Measurements from ENCODE around the gene MIGA1. TPM values are rescaled to one million over a fixed set of nuclear protein-coding genes. Genes with fewer than 3 reads are reported as not detected.
"Not testable (repeated sequence)": the region's sequence is repeated elsewhere in the genome, so short reads cannot be mapped to it uniquely, and the experiment has no call there.

The MIGA1 gene, protein sequence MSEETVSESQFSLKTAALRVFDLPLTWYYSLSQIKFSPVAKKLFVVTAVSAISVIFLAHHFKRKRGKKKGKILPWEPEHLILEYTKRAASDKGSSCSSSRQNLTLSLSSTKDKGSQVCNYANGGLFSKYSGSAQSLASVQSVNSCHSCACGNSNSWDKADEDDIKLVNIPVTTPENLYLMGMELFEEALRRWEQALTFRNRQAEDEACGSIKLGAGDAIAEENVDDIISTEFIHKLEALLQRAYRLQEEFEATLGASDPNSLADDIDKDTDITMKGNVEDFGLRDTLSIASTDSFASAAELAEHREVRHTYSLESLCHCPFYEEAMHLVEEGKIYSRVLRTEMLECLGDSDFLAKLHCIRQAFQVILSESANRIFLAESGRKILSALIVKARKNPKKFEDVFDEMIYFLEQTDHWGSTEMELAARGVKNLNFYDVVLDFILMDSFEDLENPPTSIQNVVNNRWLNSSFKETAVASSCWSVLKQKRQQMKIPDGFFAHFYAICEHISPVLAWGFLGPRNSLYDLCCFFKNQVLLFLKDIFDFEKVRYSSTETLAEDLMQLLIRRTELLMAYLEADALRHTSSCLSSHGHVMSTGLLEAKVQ
- total RNA-seq: 10 to 100 TPM in 1 of 2 experiments, 1 to 10 TPM in 1; 9.9 to 10.7 TPM

DNA sequence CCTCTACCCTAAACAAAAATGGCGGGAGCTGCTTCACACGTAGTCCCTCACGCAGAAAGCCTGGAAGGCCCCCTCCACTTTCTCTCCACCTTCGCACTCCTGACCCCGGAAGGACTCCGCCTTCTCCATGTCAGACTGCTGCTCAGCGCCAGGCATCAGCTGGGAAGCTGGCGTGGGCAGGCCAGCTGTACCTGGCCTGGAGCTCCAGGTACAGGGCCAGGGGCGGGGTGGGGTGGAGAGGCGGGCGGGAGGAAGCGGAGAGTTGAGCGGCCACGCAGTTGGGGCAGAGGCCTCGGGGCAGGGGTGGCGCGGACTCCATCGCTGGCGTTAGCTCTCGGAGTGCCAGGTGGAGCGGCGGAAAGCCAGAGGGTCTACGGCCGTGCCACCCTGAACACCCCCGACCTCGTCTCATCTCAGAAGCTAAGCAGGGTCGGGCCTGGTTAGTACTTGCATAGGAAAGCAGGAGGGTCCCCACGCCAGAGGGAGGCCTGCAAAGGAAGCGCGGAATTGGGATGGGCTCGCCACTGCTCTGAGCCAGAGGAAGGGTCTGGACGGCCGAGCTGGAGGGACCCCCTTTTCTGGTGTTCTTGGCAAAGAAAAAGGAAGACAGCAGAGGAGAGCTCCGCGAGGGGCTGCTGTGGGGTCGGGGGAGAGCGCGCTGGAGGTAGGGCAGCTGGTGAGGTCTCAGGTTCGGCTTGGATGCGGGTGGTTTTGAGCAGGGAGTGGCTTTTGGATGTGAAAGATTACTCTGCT, at the start of gene MIGA1:
MIGA1 (plus strand) TSS at position 121 of the 753 bp plus-strand sequence. CDS start 3,604 bp downstream, outside the sequence.
- Mint-ChIP-seq H3K4me3 (peak within 1 kb of the TSS; percentile 89), H3K36me3 (ENCODE audit: low read depth) (peaks cover 20% of the 10 kb centered on the region), H3K27me3 (ENCODE audit: low read depth) (no peaks in the 10 kb centered on the region), H3K9me3 (ENCODE audit: insufficient read depth) (no peaks in the 10 kb centered on the region), H3K4me1 (ENCODE audit: low read depth) (peaks cover 34% of the 10 kb centered on the region), H3K27ac (peak within 1 kb of the TSS; percentile 78)
- ChIA-PET POLR2A (interaction anchor here (0.6 to 1.8 kb wide), 7 partner anchors 14 to 225 kb away, joined by 3 to 15 read pairs (median 9); partner anchors contain the start of genes DNAJB4, FUBP1, USP33 and ZZZ3), CTCF (interaction anchor here (0.9 to 1.2 kb wide), 3 partner anchors 21 to 96 kb away, joined by 3 to 6 read pairs (median 3); partner anchors contain the start of gene ZZZ3)
- ATAC-seq (peak; percentile 98), DNase-seq (peak; percentile 92)

DNA sequence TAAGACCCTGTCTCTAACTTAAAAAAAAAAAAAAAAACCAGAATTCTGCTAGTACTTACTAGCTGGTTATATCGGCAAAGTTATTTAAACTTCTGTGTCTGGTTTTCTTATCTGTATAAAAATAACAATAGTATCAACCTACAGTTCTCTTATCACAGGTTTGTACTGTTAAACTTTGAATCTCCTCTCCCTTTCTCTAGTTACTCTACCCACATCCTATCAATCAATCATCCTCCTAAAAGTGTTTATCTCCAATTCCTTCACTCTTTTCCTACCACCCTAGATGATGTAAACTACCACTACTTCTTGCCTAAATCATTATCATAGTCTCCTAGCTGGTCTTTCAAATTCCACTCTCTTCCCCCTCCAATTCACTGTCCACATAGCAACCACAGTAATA, 47.4 kb upstream of the MIGA1 start:
- ChIA-PET CTCF (no interaction called here), POLR2A (no interaction called here)
- H3K27ac Mint-ChIP-seq: no peak overlapping the region
- H3K9me3 Mint-ChIP-seq (ENCODE audit: insufficient read depth): no peaks in the 10 kb centered on the region
- DNase-seq (no peak), ATAC-seq (no peak)
- no peaks in the 10 kb centered on the region for H3K4me1 Mint-ChIP-seq (ENCODE audit: low read depth)
- H3K36me3 Mint-ChIP-seq (ENCODE audit: low read depth): peaks cover 28% of the 10 kb centered on the region
- H3K27me3 Mint-ChIP-seq (ENCODE audit: low read depth): no peaks in the 10 kb centered on the region
- no peak overlapping the region for H3K4me3 Mint-ChIP-seq

DNA sequence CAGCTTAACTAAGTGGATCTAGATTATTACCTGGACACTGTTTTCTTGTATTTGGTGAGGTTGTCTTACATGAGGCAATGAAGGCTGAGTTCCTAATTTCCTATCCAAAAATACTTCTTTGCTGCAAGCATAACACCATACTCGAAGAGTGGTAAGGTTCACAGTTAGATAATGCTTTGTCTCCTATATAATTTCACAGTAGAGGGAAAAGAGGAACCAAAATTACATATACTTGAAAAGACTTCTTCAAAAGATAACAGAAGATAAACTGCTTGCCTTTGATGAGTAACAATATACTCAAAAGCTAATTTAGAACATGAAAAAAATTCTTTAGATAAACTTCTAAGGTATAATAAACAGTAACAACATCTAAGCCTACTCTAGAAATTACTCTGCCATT, 40.2 kb upstream of the MIGA1 start:
- peaks cover 29% of the 10 kb centered on the region for H3K36me3 Mint-ChIP-seq (ENCODE audit: low read depth)
- H3K27ac Mint-ChIP-seq: no peak overlapping the region
- no peak for ATAC-seq
- no peaks in the 10 kb centered on the region for H3K27me3 Mint-ChIP-seq (ENCODE audit: low read depth)
- no peak for DNase-seq
- no peak overlapping the region for H3K4me3 Mint-ChIP-seq
- no peaks in the 10 kb centered on the region for H3K4me1 Mint-ChIP-seq (ENCODE audit: low read depth)
- H3K9me3 Mint-ChIP-seq (ENCODE audit: insufficient read depth): no peaks in the 10 kb centered on the region
- ChIA-PET CTCF (interaction anchor here (0.7 to 0.9 kb wide), 2 partner anchors 375 to 520 kb away, joined by 3 read pairs; partner anchors contain the start of gene PIGK), POLR2A (no interaction called here)

DNA sequence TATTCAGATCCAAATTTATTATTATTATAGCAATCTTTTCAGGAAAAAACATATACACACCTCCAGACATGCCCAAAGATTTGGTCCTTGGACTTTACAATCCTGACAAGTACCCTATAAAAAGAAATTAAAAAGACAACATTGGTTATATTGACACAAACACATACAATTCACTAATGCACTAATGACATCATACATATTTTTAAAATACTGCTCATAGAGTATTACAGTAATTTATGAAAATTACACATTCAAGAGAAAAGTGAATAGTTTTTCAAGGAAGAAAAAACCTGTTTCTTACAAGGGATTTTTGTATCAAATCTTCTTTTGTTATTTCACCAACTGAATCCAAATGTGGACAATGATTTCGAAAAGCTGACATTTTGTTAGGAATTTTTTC, 38.1 kb upstream of the MIGA1 start:
- DNase-seq: no peak
- H3K36me3 Mint-ChIP-seq (ENCODE audit: low read depth): peaks cover 32% of the 10 kb centered on the region
- CTCF ChIA-PET: no interaction called here

DNA sequence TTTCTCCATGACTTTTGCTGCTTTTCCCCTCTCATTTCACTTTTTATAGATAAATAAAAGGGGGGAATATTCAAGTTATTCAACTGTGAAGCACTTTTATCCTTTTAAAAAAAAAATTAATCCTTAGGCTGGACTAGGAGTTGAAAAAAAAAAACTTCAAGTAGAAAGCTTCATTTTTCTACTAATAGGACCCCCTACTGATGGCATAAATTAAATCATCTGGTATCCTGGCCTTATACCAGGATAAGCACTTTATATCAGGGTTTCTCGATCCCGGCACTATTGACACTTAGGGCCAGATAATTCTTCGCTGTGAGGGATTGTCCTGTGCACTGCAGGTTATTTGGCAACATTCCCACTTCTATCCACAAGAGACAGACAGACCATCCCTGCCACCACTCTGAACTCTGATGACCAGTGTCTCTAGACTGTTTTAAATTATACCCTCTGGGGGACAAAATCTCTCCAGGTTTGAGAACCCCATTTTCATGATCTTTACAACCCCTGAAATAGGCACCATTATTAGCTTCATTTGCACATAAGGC, 37.4 kb upstream of the MIGA1 start:
- ATAC-seq (no peak), DNase-seq (no peak)
- Mint-ChIP-seq H3K4me3 (no peak overlapping the region), H3K27ac (no peak overlapping the region), H3K36me3 (ENCODE audit: low read depth) (peaks cover 32% of the 10 kb centered on the region), H3K4me1 (ENCODE audit: low read depth) (no peaks in the 10 kb centered on the region), H3K27me3 (ENCODE audit: low read depth) (no peaks in the 10 kb centered on the region), H3K9me3 (ENCODE audit: insufficient read depth) (no peaks in the 10 kb centered on the region)
- ChIA-PET POLR2A (no interaction called here), CTCF (no interaction called here)

More for the DNA sequence above, 38.1 kb upstream of the MIGA1 start:
- H3K4me1 Mint-ChIP-seq (ENCODE audit: low read depth): no peaks in the 10 kb centered on the region
- no peaks in the 10 kb centered on the region for H3K9me3 Mint-ChIP-seq (ENCODE audit: insufficient read depth)
- ATAC-seq: no peak
- H3K27ac Mint-ChIP-seq: no peak overlapping the region
- no peak overlapping the region for H3K4me3 Mint-ChIP-seq
- POLR2A ChIA-PET: no interaction called here
- no peaks in the 10 kb centered on the region for H3K27me3 Mint-ChIP-seq (ENCODE audit: low read depth)

DNA sequence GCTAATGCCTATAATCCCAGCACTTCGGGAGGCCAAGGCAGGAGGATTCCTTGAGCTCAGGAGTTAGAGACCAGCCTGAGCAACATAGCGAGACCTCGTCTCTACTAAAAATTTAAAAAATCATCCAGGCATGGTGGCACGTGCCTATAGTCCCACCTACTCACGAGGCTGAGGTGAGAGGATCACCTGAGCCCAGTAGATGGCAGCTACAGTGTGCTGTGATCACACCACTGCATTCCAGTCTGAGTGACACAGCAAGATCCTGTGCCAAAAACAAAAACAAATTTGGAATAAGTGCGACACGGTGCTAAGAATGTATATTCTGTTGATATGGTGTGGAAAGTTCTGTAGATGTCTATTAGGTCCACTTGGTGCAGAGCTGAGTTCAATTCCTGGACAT, 34.9 kb upstream of the MIGA1 start:
- Mint-ChIP-seq H3K9me3 (ENCODE audit: insufficient read depth) (no peaks in the 10 kb centered on the region), H3K4me1 (ENCODE audit: low read depth) (no peaks in the 10 kb centered on the region), H3K27ac (no peak overlapping the region), H3K4me3 (no peak overlapping the region), H3K36me3 (ENCODE audit: low read depth) (peaks cover 19% of the 10 kb centered on the region), H3K27me3 (ENCODE audit: low read depth) (no peaks in the 10 kb centered on the region)
- no peak for DNase-seq
- ATAC-seq: no peak
- ChIA-PET CTCF (no interaction called here), POLR2A (no interaction called here)

DNA sequence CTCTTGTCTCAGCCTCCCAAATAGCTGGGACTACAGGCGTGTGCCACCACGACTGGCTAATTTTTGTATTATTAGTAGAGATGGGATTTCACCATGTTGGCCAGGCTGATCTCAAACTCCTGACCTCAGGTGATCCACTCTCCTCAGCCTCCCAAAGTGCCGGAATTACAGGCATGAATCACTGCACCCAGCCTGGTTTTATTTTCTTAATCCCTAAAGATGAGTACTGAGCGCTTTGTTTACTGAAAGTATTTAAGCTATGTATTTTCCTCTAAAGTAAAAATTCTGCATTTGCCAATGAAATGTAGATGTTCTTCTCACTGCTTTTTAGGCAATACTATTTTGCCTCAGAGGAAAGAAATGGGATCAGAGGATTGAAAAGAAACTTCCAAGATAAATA, 30.0 kb upstream of the MIGA1 start:
- H3K4me1 Mint-ChIP-seq (ENCODE audit: low read depth); H3K27ac Mint-ChIP-seq; H3K4me3 Mint-ChIP-seq; DNase-seq; H3K9me3 Mint-ChIP-seq (ENCODE audit: insufficient read depth); POLR2A ChIA-PET; ATAC-seq; H3K27me3 Mint-ChIP-seq (ENCODE audit: low read depth): not testable (repeated sequence)
- peaks cover 16% of the 10 kb centered on the region for H3K36me3 Mint-ChIP-seq (ENCODE audit: low read depth)
- CTCF ChIA-PET: interaction anchor here (0.6 kb wide), 1 partner anchor 60 kb away, joined by 3 read pairs; no protein-coding TSS in a partner anchor

DNA sequence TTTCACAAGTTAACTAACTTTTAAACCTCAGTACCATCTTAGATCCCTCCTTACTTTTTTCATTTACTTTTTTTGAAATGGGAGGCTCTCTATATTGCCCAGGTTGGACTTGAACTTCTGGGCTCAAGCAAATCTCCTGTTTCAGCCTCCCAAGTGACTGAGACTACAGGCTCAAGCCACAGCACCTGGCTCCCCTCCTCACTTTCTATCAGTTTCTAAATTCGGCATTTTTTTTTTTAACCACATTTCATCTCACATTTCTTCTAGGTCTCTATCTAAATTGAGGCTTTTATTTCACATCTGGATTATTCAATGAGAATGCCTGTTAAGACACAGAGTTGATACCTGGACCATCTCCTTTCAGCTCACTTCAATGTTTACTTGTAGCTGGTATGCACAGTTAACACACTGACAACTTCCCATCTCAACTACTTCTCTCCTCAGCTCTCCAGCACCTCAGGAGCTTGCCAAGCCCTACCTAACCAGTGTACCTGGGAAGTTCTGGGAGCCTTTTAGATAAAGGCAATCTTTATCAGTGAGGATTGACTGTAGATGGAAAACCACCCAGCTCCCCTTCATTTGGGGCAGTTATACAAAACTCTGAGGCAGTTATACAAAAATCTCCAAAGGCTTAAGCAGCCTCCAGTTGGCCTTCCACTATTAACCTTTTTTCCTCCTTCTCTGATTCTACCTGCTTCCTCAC, 23.2 kb upstream of the MIGA1 start:
- Mint-ChIP-seq H3K4me3 (no peak overlapping the region), H3K36me3 (ENCODE audit: low read depth) (peaks cover 12% of the 10 kb centered on the region), H3K4me1 (ENCODE audit: low read depth) (peaks cover 33% of the 10 kb centered on the region), H3K27me3 (ENCODE audit: low read depth) (no peaks in the 10 kb centered on the region), H3K27ac (peak overlapping the region; percentile 28), H3K9me3 (ENCODE audit: insufficient read depth) (no peaks in the 10 kb centered on the region)
- DNase-seq (no peak), ATAC-seq (no peak)
- ChIA-PET CTCF (interaction anchor here (1.0 to 1.2 kb wide), 3 partner anchors 23 to 74 kb away, joined by 3 read pairs; partner anchors contain the start of genes MIGA1 and ZZZ3), POLR2A (interaction anchor here (0.7 to 2.0 kb wide), 4 partner anchors 23 to 248 kb away, joined by 3 to 4 read pairs (median 3); partner anchors contain the start of genes DNAJB4, MIGA1 and ZZZ3)

DNA sequence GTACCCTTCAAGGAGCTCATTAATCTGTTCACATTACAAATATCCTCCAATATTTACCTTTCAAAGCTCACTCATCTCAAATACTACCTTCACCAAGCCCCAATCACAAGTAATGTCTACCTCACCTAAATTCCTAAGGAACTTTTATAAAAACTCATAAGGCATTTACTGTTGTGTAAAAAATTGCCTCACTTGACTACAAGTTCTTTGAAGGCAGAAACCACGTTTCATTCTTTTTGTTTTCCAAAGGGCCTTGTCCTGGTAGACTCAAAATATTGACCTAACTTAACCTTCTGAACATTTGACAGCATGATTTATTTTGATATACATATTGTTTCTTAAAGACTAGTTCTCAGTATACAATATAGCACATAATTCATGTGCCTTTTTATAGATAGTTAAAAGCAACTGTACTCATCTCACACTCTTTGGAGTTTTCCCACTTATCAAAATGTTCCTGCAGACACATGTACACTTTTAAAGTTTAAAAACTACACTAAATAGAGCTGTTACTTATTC, 22.3 kb upstream of the MIGA1 start:
- Mint-ChIP-seq H3K27me3 (ENCODE audit: low read depth) (no peaks in the 10 kb centered on the region), H3K9me3 (ENCODE audit: insufficient read depth) (no peaks in the 10 kb centered on the region), H3K4me3 (peak overlapping the region; percentile 50), H3K36me3 (ENCODE audit: low read depth) (peaks cover 11% of the 10 kb centered on the region), H3K27ac (no peak overlapping the region), H3K4me1 (ENCODE audit: low read depth) (peaks cover 32% of the 10 kb centered on the region)
- no peak for DNase-seq
- ATAC-seq: no peak
- CTCF ChIA-PET: interaction anchor here (1.0 to 1.2 kb wide), 3 partner anchors 22 to 74 kb away, joined by 3 read pairs; partner anchors contain the start of genes MIGA1 and ZZZ3
- POLR2A ChIA-PET: interaction anchor here (1.1 to 2.0 kb wide), 3 partner anchors 22 to 75 kb away, joined by 3 to 6 read pairs (median 4); partner anchors contain the start of genes MIGA1 and ZZZ3

DNA sequence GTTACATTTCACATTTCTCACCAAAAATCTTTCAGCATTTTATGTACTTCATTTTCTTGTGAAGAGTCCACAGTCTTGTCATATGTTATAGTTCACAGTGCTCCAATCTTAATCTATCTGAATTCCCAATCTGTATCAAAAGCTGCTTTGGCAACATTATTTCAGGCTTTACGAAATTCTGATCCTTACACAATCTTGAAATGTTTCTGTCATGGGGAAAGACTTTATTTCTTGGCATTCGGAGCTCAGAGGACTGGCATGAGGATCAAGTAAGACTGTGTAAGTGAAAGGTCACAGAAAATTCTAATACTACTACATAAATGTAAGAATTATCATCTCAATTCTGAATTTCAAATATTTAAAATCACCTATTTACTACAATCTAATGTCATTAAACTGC, 21.8 kb upstream of the MIGA1 start:
- DNase-seq (no peak), ATAC-seq (no peak)
- Mint-ChIP-seq H3K4me3 (peak overlapping the region; percentile 50), H3K27me3 (ENCODE audit: low read depth) (no peaks in the 10 kb centered on the region), H3K27ac (no peak overlapping the region), H3K9me3 (ENCODE audit: insufficient read depth) (no peaks in the 10 kb centered on the region), H3K36me3 (ENCODE audit: low read depth) (peaks cover 10% of the 10 kb centered on the region), H3K4me1 (ENCODE audit: low read depth) (peaks cover 32% of the 10 kb centered on the region)
- POLR2A ChIA-PET: interaction anchor here (1.8 to 2.0 kb wide), 2 partner anchors 22 to 75 kb away, joined by 4 to 6 read pairs; partner anchors contain the start of genes MIGA1 and ZZZ3
- CTCF ChIA-PET: interaction anchor here (1.4 kb wide), 1 partner anchor 23 kb away, joined by 3 read pairs; no protein-coding TSS in a partner anchor
